Endothelial cell of umbilical vein (primary cell): ENCODE results near the gene DUS2. TPM values are rescaled to one million over a fixed set of nuclear protein-coding genes. Genes with fewer than 3 reads are reported as not detected.
"Not testable (repeated sequence)": the region's sequence is repeated elsewhere in the genome, so short reads cannot be mapped to it uniquely, and the experiment has no call there.

Experiments
- BruUV-seq: library from RNA; stranded (reverse); fragments of 400-500 nt; replicated peaks from 2 replicates; lab custom pipeline; 2021; lab: Mats Ljungman, UMichigan
- CTCF ChIA-PET: fragments of 300-600, 350-600 bp; sonication (Branson Sonifier 250); formaldehyde crosslinking; loops from one replicate; lab custom pipeline; 2021; ENCODE audit warnings: antibody characterized with exemption, inconsistent platforms; lab: Charles Lee
- POLR2A ChIA-PET: fragments of 300-600, 350-600 bp; sonication (Branson Sonifier 250); formaldehyde crosslinking; loops from one replicate; lab custom pipeline; 2021; ENCODE audit warnings: antibody characterized with exemption, inconsistent platforms; lab: Charles Lee
- DNase-seq: peaks from one replicate; pipeline ENCODE4 v3.0.0-alpha.2; 2011; ENCODE audit warnings: low read depth, low spot score
- FAIRE-seq: peaks from 2 replicates; lab custom pipeline; 2011; peaks lifted over from hg19 to GRCh38; lab: Jason Lieb, UNC
- H2AFZ ChIP-seq: 2 replicates; pipeline ENCODE4 v1.6.0; 2012; ENCODE audit warnings: low read depth, low read length, control low read depth, inconsistent platforms
- H3K27ac ChIP-seq: 2 replicates; pipeline ENCODE4 v1.5.1; 2011; ENCODE audit warnings: low read depth, mild to moderate bottlenecking, control low read depth, low read length, moderate library complexity; ENCODE audit not compliant: insufficient read depth
- H3K27me3 ChIP-seq, 2 experiments: 2 replicates each; pipeline versions ENCODE4 v1.6.0 to v1.6.1; 2011; ENCODE audit warnings: low read length in 2 of 2, mixed read lengths in 1 of 2; ENCODE audit not compliant: control insufficient read depth in 2 of 2, insufficient read depth in 2 of 2
- H3K36me3 ChIP-seq, 2 experiments: 2 replicates in 1 of 2; 3 replicates in 1 of 2; pipeline ENCODE4 v1.5.1; 2011; ENCODE audit warnings: low read length in 2 of 2, mild to moderate bottlenecking in 1 of 2, moderate library complexity in 1 of 2; ENCODE audit not compliant: control insufficient read depth in 2 of 2, insufficient read depth in 2 of 2; ENCODE audit errors: extremely low read depth in 1 of 2
- H3K4me1 ChIP-seq: 3 replicates; pipeline ENCODE4 v1.5.1; 2011; ENCODE audit warnings: mild to moderate bottlenecking, low read length; ENCODE audit not compliant: control insufficient read depth, insufficient read depth; ENCODE audit errors: extremely low read depth
- H3K4me2 ChIP-seq: 2 replicates; pipeline ENCODE4 v1.6.1; 2011; ENCODE audit warnings: low read length, control low read depth, mixed read lengths; ENCODE audit not compliant: insufficient read depth
- H3K4me3 ChIP-seq, 3 experiments: fragments of 200-600 bp in 1 of 3; sonication (generic), shearing (Covaris generic) in 1 of 3; replicated peaks in 1 of 3; 2 replicates each; pipeline ENCODE4 v1.5.1; 2011 to 2016; ENCODE audit warnings: control low read depth in 3 of 3, low read length in 3 of 3, mild to moderate bottlenecking in 2 of 3, inconsistent platforms in 1 of 3, low read depth in 1 of 3, moderate library complexity in 1 of 3; ENCODE audit not compliant: insufficient read depth in 1 of 3
- H3K79me2 ChIP-seq: 2 replicates; pipeline ENCODE4 v1.6.0; 2012; ENCODE audit warnings: low read length, inconsistent platforms; ENCODE audit not compliant: control insufficient read depth, insufficient read depth
- H3K9ac ChIP-seq: replicated peaks from 2 replicates; pipeline ENCODE3; 2011; ENCODE audit warnings: low read length, control low read depth; ENCODE audit not compliant: insufficient read depth; ENCODE audit errors: extremely low read depth
- H3K9me1 ChIP-seq: replicated peaks from 3 replicates; pipeline ENCODE4 v1.6.0; 2011; ENCODE audit warnings: mild to moderate bottlenecking, low read length; ENCODE audit not compliant: control insufficient read depth, insufficient read depth; ENCODE audit errors: extremely low read depth
- H3K9me3 ChIP-seq: replicated peaks from 2 replicates; pipeline ENCODE4 v1.5.1; 2012; ENCODE audit warnings: low read length, inconsistent platforms; ENCODE audit not compliant: control insufficient read depth, insufficient read depth
- H4K20me1 ChIP-seq: replicated peaks from 2 replicates; pipeline ENCODE3; 2011; ENCODE audit warnings: mild to moderate bottlenecking, low read length; ENCODE audit not compliant: control insufficient read depth, insufficient read depth; ENCODE audit errors: extremely low read depth
- CTCF ChIP-seq, 2 donors: IDR thresholded peaks; 1 replicate in 1 of 2; 2 replicates in 1 of 2; pipeline ENCODE4 v1.5.1; 2011; ENCODE audit warnings: low read length in 2 of 2, mild to moderate bottlenecking in 2 of 2, moderate library complexity in 2 of 2, control low read depth in 1 of 2, inconsistent platforms in 1 of 2, low read depth in 1 of 2; ENCODE audit not compliant: insufficient read depth in 1 of 2; ENCODE audit errors: extremely low read depth in 1 of 2
- EZH2 ChIP-seq: IDR thresholded peaks from 2 replicates; pipeline ENCODE4 v1.6.1; 2012; ENCODE audit warnings: borderline replicate concordance, low read depth, mild to moderate bottlenecking, moderate library complexity, low read length, inconsistent platforms; ENCODE audit not compliant: severe bottlenecking
- FOS ChIP-seq: IDR thresholded peaks from 2 replicates; pipeline ENCODE4 v1.6.1; 2011; ENCODE audit warnings: mild to moderate bottlenecking, low read length, moderate library complexity, borderline replicate concordance; ENCODE audit not compliant: insufficient read depth
- GATA2 ChIP-seq: IDR thresholded peaks from 2 replicates; pipeline ENCODE4 v1.7.0; 2011; ENCODE audit warnings: low read depth, mild to moderate bottlenecking, moderate library complexity, mixed read lengths, low read length; ENCODE audit not compliant: insufficient read length, insufficient read depth
- JUN ChIP-seq: IDR thresholded peaks from 2 replicates; pipeline ENCODE4 v1.6.1; 2011; ENCODE audit warnings: borderline replicate concordance, low read depth; ENCODE audit not compliant: insufficient read length, insufficient read depth
- MYC ChIP-seq: IDR thresholded peaks from one replicate; pipeline ENCODE4 v1.6.1; 2011; ENCODE audit warnings: mild to moderate bottlenecking, low read depth, low read length
- POLR2A ChIP-seq: IDR thresholded peaks from 2 replicates; pipeline ENCODE4 v1.6.1; 2012; ENCODE audit warnings: low read depth, mild to moderate bottlenecking, control low read depth, low read length
- POLR2AphosphoS5 ChIP-seq: IDR thresholded peaks from 2 replicates; pipeline ENCODE4 v1.6.1; 2012; ENCODE audit warnings: low read depth, mild to moderate bottlenecking, control low read depth, low read length, moderate library complexity; ENCODE audit not compliant: insufficient read depth
- dilution Hi-C: fragments of 300-500 bp; cut with MboI; formaldehyde crosslinking; loops from one replicate; pipeline ENCODE4 v1.15.0; 2019; ENCODE audit warnings: low sequenced_read_pairs; ENCODE audit not compliant: extremely low pct_ligation_motif_present
- intact Hi-C: fragments of 100-400 bp; cut with micrococcal nuclease; formaldehyde crosslinking; loops from one replicate; pipeline ENCODE4 v1.10.0; 2022
- polyA plus RNA-seq, 4 experiments: library from polyadenylated mRNA; depleted of rRNA in 3 of 4; stranded (reverse) in 3 of 4; unstranded in 1 of 4; fragments of >200 nt; gene quantifications; 2 replicates each; pipeline versions ENCODE4 v1.2.1 to v1.2.3, GENCODE V29; 2011 to 2012; ENCODE audit warnings: missing spikeins in 1 of 4
- total RNA-seq: library from RNA; stranded (reverse); gene quantifications from 2 replicates; pipeline ENCODE4 v1.2.3, GENCODE V29; 2021
- TF ChIP-seq, protein P1 (sequence below): IDR thresholded peaks from 2 replicates; pipeline ENCODE4 v1.6.1; 2011; ENCODE audit not compliant: insufficient read depth, insufficient read length

DUS2 gene
- total and polyA plus RNA-seq, 2 donors (not counting 3 experiments of a cell fraction or from before 2014, with no cell fraction given) = 16.4 to 21.7 TPM

- Histone ChIP-seq H3K4me3 (no peak overlapping the region), H3K9ac (no peak overlapping the region), H3K9me1 (no peaks in the 10 kb centered on the region), H2AFZ (no peak overlapping the region), H3K4me2 (no peak overlapping the region), H4K20me1 (peaks cover 3% of the 10 kb centered on the region), H3K4me1 (no peaks in the 10 kb centered on the region), H3K79me2 (peaks cover 77% of the 10 kb centered on the region), H3K9me3 (no peaks in the 10 kb centered on the region), H3K36me3 (no peaks in the 10 kb centered on the region), H3K27me3 (no peaks in the 10 kb centered on the region), H3K27ac (no peak overlapping the region)
- dilution Hi-C loops = no loop called here
- intact Hi-C loops = loop anchor here (5.0 kb wide), 1 partner anchor 98 kb away; no protein-coding TSS in a partner anchor
- ChIA-PET POLR2A (no interaction called here), CTCF (interaction anchor here (0.7 kb wide), 1 partner anchor 11 kb away, joined by 3 read pairs; no protein-coding TSS in a partner anchor)
- TF ChIP-seq GATA2 (no peak), POLR2AphosphoS5 (no peak), CTCF (IDR thresholded peaks at IDR 0.05; ENCODE audit: extremely low read depth in 1 of 2, insufficient read depth in 1 of 2, low read depth in 1 of 2, low read length in 2 of 2) (no peak), FOS (no peak), JUN (no peak), EZH2 (no peak), POLR2A (no peak), MYC (no peak)
- TF ChIP-seq, protein P1, sequence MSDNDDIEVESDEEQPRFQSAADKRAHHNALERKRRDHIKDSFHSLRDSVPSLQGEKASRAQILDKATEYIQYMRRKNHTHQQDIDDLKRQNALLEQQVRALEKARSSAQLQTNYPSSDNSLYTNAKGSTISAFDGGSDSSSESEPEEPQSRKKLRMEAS = no peak
- DNase-seq (no peak), FAIRE-seq (no peak)
- no TSS peak for BruUV-seq
Observed at GRCh38 chr16:68113765-68114240, 90.7 kb downstream of the DUS2 start.

GRCh38 chr16:68114939-68115338, 91.9 kb downstream of the DUS2 start:
- H2AFZ ChIP-seq, H3K9ac ChIP-seq, H3K27me3 ChIP-seq, FAIRE-seq, H3K27ac ChIP-seq, POLR2A ChIA-PET, BruUV-seq, H3K4me2 ChIP-seq, H3K4me3 ChIP-seq, H3K4me1 ChIP-seq, H3K9me3 ChIP-seq, DNase-seq, CTCF ChIA-PET, H3K9me1 ChIP-seq, dilution Hi-C loops, H4K20me1 ChIP-seq, H3K36me3 ChIP-seq: not testable (repeated sequence)
- intact Hi-C loops = loop anchor here (5.0 kb wide), 1 partner anchor 97 kb away; no protein-coding TSS in a partner anchor
- H3K79me2 ChIP-seq = peaks cover 74% of the 10 kb centered on the region
